WTC11 (cell line): ENCODE results near the gene ALDOC. TPM values are rescaled to one million over a fixed set of nuclear protein-coding genes. Genes with fewer than 3 reads are reported as not detected.

ENCODE experiments used
- ATAC-seq: fragments of 200-7000 bp; cut with Tn5 transposase; 2 replicates; pipeline ENCODE4 v1.10.0; 2021; ENCODE audit warnings: mild to moderate bottlenecking, moderate library complexity
- CTCF ChIA-PET: fragments of 300-600 bp; sonication (Branson Sonifier 250); formaldehyde crosslinking; loops from one replicate; lab custom pipeline; 2021; ENCODE audit warnings: antibody characterized with exemption; lab: Charles Lee
- POLR2A ChIA-PET: fragments of 350-600 bp; sonication (Branson Sonifier 250); formaldehyde crosslinking; loops from one replicate; lab custom pipeline; 2021; ENCODE audit warnings: antibody characterized with exemption; lab: Charles Lee
- DNase-seq: peaks from one replicate; pipeline ENCODE4 v3.0.0; 2021; ENCODE audit warnings: low spot score
- H3K27ac Mint-ChIP-seq: 2 replicates; pipeline ENCODE4 v1.8.0; 2021; ENCODE audit warnings: mixed read lengths
- H3K27me3 Mint-ChIP-seq: 2 replicates; pipeline ENCODE4 v1.8.0; 2021; ENCODE audit warnings: low read depth, mild to moderate bottlenecking, moderate library complexity, mixed read lengths
- H3K36me3 Mint-ChIP-seq: 2 replicates; pipeline ENCODE4 v1.8.0; 2021; ENCODE audit warnings: mixed read lengths
- H3K4me1 Mint-ChIP-seq: 2 replicates; pipeline ENCODE4 v1.8.0; 2022; ENCODE audit warnings: mixed read lengths
- H3K4me3 Mint-ChIP-seq: 2 replicates; pipeline ENCODE4 v1.8.0; 2021; ENCODE audit warnings: mild to moderate bottlenecking, moderate library complexity, mixed read lengths
- H3K9me3 Mint-ChIP-seq: 2 replicates; pipeline ENCODE4 v1.8.0; 2021; ENCODE audit warnings: mixed read lengths
- AFF4 ChIP-seq: sonication (generic); formaldehyde crosslinking; IDR thresholded peaks from 2 replicates; pipeline ENCODE4 v1.8.1; 2023; ENCODE audit warnings: mild to moderate bottlenecking, missing genetic modification reagents, borderline replicate concordance
- CTCF ChIP-seq: fragments of 200-600 bp; IDR thresholded peaks from 2 replicates; pipeline ENCODE4 v1.8.0; 2022; ENCODE audit warnings: antibody characterized with exemption
- E2F1 ChIP-seq: sonication (generic); formaldehyde crosslinking; IDR thresholded peaks from 2 replicates; pipeline ENCODE4 v1.8.0; 2022; ENCODE audit warnings: mild to moderate bottlenecking, missing genetic modification reagents
- GABPB1 ChIP-seq: sonication (generic); formaldehyde crosslinking; IDR thresholded peaks from 2 replicates; pipeline ENCODE4 v1.8.1; 2023; ENCODE audit warnings: mild to moderate bottlenecking, missing genetic modification reagents
- IRF2 ChIP-seq: sonication (generic); formaldehyde crosslinking; IDR thresholded peaks from 2 replicates; pipeline ENCODE4 v1.8.0; 2022; ENCODE audit warnings: low read depth, missing genetic modification reagents, borderline replicate concordance
- PREB ChIP-seq: sonication (generic); formaldehyde crosslinking; IDR thresholded peaks from 2 replicates; pipeline ENCODE4 v1.8.1; 2022; ENCODE audit warnings: mild to moderate bottlenecking, missing genetic modification reagents, moderate library complexity, borderline replicate concordance
- SP1 ChIP-seq: sonication (generic); formaldehyde crosslinking; conservative IDR thresholded peaks from 2 replicates; pipeline ENCODE4 v1.8.1; 2022; ENCODE audit warnings: missing genetic modification reagents
- STAT6 ChIP-seq: sonication (generic); formaldehyde crosslinking; conservative IDR thresholded peaks from 2 replicates; pipeline ENCODE4 v1.8.1; 2023; ENCODE audit warnings: mild to moderate bottlenecking, low read depth, missing genetic modification reagents, moderate library complexity
- ZBTB43 ChIP-seq: sonication (generic); formaldehyde crosslinking; IDR thresholded peaks from 2 replicates; pipeline ENCODE4 v1.8.1; 2023; ENCODE audit warnings: mild to moderate bottlenecking, missing genetic modification reagents
- ZNF121 ChIP-seq: sonication (generic); formaldehyde crosslinking; IDR thresholded peaks from 2 replicates; pipeline ENCODE4 v1.8.0; 2023; ENCODE audit warnings: missing genetic modification reagents
- ZNF512 ChIP-seq: sonication (generic); formaldehyde crosslinking; IDR thresholded peaks from 2 replicates; pipeline ENCODE4 v1.8.1; 2022; ENCODE audit warnings: missing genetic modification reagents, borderline replicate concordance
- ZNF671 ChIP-seq: fragments of 250-450 bp; sonication (Bioruptor Pico); IDR thresholded peaks from 2 replicates; pipeline ENCODE4 v1.8.0; 2021; ENCODE audit warnings: mild to moderate bottlenecking
- total RNA-seq: library from RNA; stranded (reverse); gene quantifications from 3 replicates; pipeline ENCODE4 v1.2.3, GENCODE V29; 2021

ALDOC gene
- total RNA-seq, 1 experiment from 2014 or later, result 73.5 TPM

GRCh38 chr17:28554565-28554964 is 22.1 kb downstream of the ALDOC start (continued):
- TF ChIP-seq STAT6 (no peak), AFF4 (CRISPR knock-in tag) (no peak), ZNF121 (no peak), ZNF512 (CRISPR knock-in tag) (no peak), IRF2 (no peak), PREB (CRISPR knock-in tag) (no peak), ZBTB43 (no peak)
- TF ChIP-seq, all 79 proteins: peak for 0

GRCh38 chr17:28553000-28553505 is 23.6 kb downstream of the ALDOC start:
- peaks cover 18% of the 10 kb centered on the region for H3K4me1 Mint-ChIP-seq
- POLR2A ChIA-PET, result interaction anchor here (0.7 to 1.2 kb wide), 2 partner anchors 18 to 24 kb away, joined by 4 to 8 read pairs; partner anchors contain the start of genes ALDOC and PIGS
- no peak for TF ChIP-seq CTCF
- TF ChIP-seq SP1 (CRISPR knock-in tag), result no peak
- no peak for TF ChIP-seq E2F1 (CRISPR knock-in tag)
- no peak for TF ChIP-seq GABPB1 (CRISPR knock-in tag)
- TF ChIP-seq ZNF671 (CRISPR knock-in tag), result no peak
- TF ChIP-seq, all 79 proteins: peak for 0
- DNase-seq, result no peak
- CTCF ChIA-PET, result interaction anchor here (0.5 to 1.5 kb wide), 4 partner anchors 13 to 94 kb away, joined by 3 to 7 read pairs (median 4); no protein-coding TSS in a partner anchor
- no peak for ATAC-seq
- Mint-ChIP-seq H3K27me3 (no peaks in the 10 kb centered on the region), H3K36me3 (peaks cover 38% of the 10 kb centered on the region), H3K9me3 (no peaks in the 10 kb centered on the region), H3K27ac (peak overlapping the region; percentile 42), H3K4me3 (peak overlapping the region; percentile 97)
